GM23338 (cell line): ENCODE data around the gene DNAH8.

ENCODE experiments used
- CREB1 ChIP-seq: fragments of 250-450 bp; sonication (Bioruptor Pico); IDR thresholded peaks from 2 replicates; pipeline ENCODE4 v1.5.0; 2020; ENCODE audit warnings: low read depth, mild to moderate bottlenecking, moderate library complexity
- CTCF ChIP-seq, 2 experiments: fragments of 200-600 bp in 1 of 2; sonication (generic) in 1 of 2; conservative IDR thresholded peaks; 2 replicates each; pipeline versions ENCODE4 v1.5.1 to v1.6.1; 2016 to 2017; ENCODE audit warnings: antibody characterized with exemption in 2 of 2, low read depth in 2 of 2, mild to moderate bottlenecking in 2 of 2, moderate library complexity in 1 of 2
- ETS1 ChIP-seq: IDR thresholded peaks from 2 replicates; pipeline ENCODE4 v1.6.1; 2016; ENCODE audit warnings: antibody characterized with exemption
- EZH2 ChIP-seq: fragments of 200-600 bp; sonication (generic); IDR thresholded peaks from one replicate; pipeline ENCODE4 v1.8.0; 2017; ENCODE audit warnings: antibody characterized with exemption, mild to moderate bottlenecking, low read depth; ENCODE audit not compliant: unreplicated experiment
- EZH2phosphoT487 ChIP-seq: fragments of 200-600 bp; sonication (generic); IDR thresholded peaks from one replicate; pipeline ENCODE4 v1.8.1; 2018; ENCODE audit warnings: antibody characterized with exemption; ENCODE audit not compliant: unreplicated experiment
- JUNB ChIP-seq: IDR thresholded peaks from one replicate; pipeline ENCODE4 v1.6.1; 2016; ENCODE audit warnings: antibody characterized with exemption; ENCODE audit not compliant: unreplicated experiment
- NANOG ChIP-seq: IDR thresholded peaks from 2 replicates; pipeline ENCODE4 v1.6.1; 2016; ENCODE audit warnings: antibody characterized with exemption, borderline replicate concordance
- POLR2AphosphoS5 ChIP-seq: IDR thresholded peaks from 2 replicates; pipeline ENCODE4 v1.6.1; 2016; ENCODE audit warnings: antibody characterized with exemption, low read depth
- REST ChIP-seq: IDR thresholded peaks from one replicate; pipeline ENCODE4 v1.6.1; 2018; ENCODE audit warnings: antibody characterized with exemption; ENCODE audit not compliant: unreplicated experiment
- ZNF331 ChIP-seq: fragments of 250-450 bp; sonication (Bioruptor Pico); IDR thresholded peaks from 2 replicates; pipeline ENCODE4 v1.5.0; 2020; ENCODE audit warnings: low read depth, mild to moderate bottlenecking, moderate library complexity
- ZNF462 ChIP-seq: fragments of 250-450 bp; sonication (Bioruptor Pico); IDR thresholded peaks from 2 replicates; pipeline ENCODE4 v1.5.0; 2020; ENCODE audit warnings: mild to moderate bottlenecking, moderate library complexity

GRCh38 chr6:38753707-38754106, 38.6 kb downstream of the DNAH8 start:
- TF ChIP-seq CTCF (conservative IDR thresholded peaks at IDR 0.05; ENCODE audit: low read depth in 2 of 2) (no peak), EZH2phosphoT487 (no peak), REST (no peak), CREB1 (CRISPR knock-in tag) (no peak), NANOG (no peak), POLR2AphosphoS5 (no peak), EZH2 (no peak), JUNB (no peak), ETS1 (no peak), ZNF331 (CRISPR knock-in tag) (no peak), ZNF462 (CRISPR knock-in tag) (no peak)
